Brain pericyte (primary cell): ENCODE measurements around the gene SPATA21.
"Not testable (repeated sequence)": the region's sequence is repeated elsewhere in the genome, so short reads cannot be mapped to it uniquely, and the experiment has no call there.

Experiments
- DNase-seq: peaks from one replicate; pipeline ENCODE4 v3.0.0-alpha.2; 2012; ENCODE audit warnings: low read depth, low spot score

Gene SPATA21

GRCh38 chr1:16385659-16386453 is 51.4 kb downstream of the SPATA21 start:
- no peak for DNase-seq

GRCh38 chr1:16383888-16384287 is 53.3 kb downstream of the SPATA21 start:
- DNase-seq = no peak

DNA sequence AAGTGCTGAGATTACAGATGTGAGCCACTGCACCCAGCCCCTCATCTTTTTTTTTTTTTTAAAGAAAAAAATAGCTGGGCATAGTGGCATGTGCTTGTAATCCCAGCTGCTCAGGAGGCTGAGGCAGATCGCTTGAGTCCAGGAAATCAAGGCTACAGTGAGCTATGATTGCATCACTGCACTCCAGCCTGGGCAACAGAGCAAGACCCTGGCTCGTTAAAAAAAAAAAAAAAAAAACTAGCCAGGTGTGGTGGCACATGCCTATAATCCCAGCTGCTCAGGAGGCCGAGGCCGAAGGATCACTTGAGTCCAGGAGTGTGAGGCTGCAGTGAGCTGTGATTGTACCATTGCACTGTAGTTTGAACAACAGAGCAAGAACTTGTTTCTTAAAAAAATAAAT is 56.4 kb downstream of the SPATA21 start:
- no peak for DNase-seq

GRCh38 chr1:16378443-16378842 is 58.8 kb downstream of the SPATA21 start:
- no peak for DNase-seq

DNA sequence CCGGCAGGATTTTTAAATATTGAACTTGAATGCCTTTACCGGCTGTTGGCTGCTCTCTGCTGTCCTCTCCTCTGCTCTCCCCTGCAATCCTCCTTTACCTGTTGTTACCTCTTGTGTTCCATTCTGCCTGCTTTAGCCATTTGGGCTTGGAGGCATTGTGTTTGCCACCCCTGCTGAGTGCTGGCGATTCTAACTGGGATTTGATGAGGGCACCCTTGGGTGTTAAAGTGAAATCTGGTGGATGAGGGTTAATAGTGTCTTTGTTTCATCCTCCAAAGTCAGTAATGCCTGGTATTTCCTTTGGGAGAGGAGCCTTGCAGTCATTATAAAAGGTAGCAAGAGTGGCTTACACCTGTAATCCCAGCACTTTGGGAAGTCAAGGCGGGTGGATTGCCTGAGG is 60.3 kb downstream of the SPATA21 start:
- no peak for DNase-seq

- DNase-seq = no peak
Observed at GRCh38 chr1:16375521-16376340, 61.5 kb downstream of the SPATA21 start.

DNA sequence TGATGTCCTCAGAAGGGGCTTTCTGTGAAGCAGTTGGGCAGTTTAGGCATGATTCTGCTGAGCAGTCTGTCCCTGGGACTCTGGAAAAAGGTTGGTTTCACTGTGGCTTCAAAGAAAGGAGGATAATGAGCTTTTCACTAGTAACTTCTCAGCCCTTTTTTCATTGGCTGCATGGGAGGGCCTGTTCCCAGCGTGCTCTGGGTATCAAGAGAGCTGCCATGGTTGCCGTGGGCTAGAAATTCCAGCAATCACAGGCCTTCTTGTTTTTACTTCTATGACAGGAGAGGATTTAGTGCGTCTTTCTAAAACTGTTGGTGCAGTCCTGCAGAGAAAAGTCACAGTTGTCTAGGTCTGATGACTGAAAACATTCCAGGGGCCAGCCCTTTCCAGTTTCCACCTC is 63.0 kb downstream of the SPATA21 start:
- no peak for DNase-seq

DNA sequence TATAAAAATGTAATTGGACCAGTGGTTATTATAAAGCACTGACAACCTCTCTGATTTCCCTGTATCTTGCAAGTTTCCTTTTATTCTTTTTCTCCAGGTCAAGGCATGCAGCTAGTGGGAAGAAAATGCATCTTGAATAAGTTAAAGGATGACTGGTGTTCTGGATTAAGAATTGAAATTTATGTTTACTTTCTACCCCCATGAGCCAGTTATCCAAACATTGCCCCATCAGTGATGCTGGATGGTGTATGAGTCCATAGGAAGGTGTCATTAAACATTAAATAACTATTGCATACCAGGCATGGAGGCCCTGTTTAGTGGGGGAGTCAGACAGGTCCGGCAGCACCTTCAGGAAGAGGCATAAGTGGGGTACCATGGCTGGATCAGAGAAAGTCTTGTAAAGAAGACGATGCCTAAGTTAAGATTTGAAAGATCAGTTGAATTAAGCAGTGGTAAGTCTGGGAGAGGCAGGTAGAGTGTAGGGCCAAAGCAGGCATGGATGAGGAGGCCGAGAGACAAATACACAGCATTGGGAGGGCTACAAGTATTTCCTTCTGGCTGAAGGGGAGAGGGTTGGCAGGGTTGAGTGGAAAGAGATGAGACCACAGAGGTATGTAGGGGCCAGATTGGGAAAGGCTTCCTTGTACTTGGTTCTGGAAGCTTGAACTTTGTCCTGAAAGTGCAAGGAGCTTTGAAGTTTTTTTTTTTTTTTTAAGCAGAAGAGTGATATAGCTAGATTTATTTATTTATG is 64.5 kb downstream of the SPATA21 start:
- no peak for DNase-seq

GRCh38 chr1:16371725-16372124 is 65.5 kb downstream of the SPATA21 start:
- DNase-seq = no peak

DNA sequence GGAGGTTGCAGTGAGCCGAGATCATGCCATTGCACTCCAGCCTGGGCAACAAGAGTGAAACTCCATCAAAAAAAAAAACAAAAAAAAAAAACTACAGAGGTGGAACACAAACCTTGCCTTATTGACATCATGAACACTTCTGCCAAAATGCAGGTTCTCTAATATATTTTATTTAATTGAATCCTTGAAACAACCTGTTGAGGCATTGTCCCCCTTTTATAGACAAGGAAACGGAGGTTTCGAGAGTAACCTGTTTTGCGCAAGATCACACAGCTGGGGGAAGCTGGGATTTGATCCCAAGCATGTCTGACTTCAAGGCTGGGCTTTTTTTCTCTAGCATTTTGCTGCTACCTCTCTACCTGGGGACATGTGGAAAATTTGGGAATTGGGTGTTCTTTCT is 67.4 kb downstream of the SPATA21 start:
- DNase-seq = no peak

- DNase-seq = no peak
Observed at GRCh38 chr1:16367968-16368890, 69.0 kb downstream of the SPATA21 start.

- peak; percentile 53 for DNase-seq
Observed at GRCh38 chr1:16367258-16367967, 69.8 kb downstream of the SPATA21 start.

DNA sequence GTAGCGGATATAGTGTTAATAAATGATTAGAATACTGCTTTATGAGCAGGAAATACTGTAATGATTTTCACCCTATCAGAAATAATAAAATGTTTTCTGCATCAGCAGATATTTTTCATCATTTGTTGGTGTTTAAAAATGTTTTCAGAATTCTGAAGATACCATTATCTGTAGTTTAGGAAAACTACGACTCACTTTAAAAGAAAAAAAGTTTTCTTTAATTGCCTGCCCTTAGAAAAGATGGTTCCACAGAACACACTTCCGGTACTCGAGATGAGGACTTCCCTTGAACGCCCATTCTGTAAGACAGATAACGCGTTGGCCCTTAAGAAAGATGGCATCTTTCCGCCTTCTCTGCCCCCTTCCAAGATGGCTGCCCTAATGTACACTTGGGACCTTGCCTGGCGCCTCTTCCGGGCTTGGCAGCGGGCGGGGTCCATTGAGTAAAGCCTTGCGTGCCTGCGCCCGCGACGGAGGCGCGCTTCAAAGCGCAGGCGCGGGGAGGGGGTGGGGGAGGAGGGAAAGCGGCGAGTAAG is 70.4 kb downstream of the SPATA21 start, which contains the start of gene SZRD1:
Gene SZRD1 (plus strand): TSS at position 521 of the 536 bp plus-strand sequence. CDS start 16 bp downstream, outside the sequence.
- peak; percentile 99 for DNase-seq

GRCh38 chr1:16365146-16365498 is 72.1 kb downstream of the SPATA21 start:
- not testable (repeated sequence) for DNase-seq

GRCh38 chr1:16356867-16357266 is 80.4 kb downstream of the SPATA21 start:
- no peak for DNase-seq

GRCh38 chr1:16354619-16355018 is 82.6 kb downstream of the SPATA21 start:
- DNase-seq = no peak

DNA sequence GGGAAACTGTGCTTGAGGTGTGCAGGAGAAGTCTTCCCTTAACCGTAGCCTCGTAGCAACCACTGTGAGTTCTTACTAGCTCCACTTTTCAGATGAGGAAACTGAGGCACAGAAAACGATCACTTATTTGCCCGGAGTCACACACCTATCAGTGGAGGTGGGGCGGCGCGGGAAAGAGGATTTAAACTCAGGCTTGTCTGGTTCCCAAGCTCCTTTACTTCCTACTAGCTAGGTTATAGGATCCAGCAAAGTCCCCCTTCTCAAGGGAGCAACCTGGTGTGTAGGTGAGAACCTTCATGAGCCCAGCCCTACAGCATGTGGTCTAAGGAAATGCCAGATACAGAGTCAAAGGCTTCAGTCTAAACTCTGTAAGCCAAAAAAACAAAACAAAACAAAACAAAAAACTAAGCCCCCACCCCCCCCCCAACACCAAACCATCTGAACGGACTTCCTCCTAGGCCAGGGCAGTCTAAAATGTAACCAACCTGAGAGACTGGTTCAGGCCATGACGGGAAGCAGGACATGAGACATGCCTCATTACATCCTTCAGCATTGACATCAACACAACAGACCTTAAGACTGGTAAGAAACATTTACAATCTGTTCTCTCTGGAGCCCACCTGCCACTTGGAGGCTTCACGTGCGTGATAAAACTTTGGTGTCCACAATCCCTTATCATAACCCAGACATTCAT is 84.2 kb downstream of the SPATA21 start:
- no peak for DNase-seq

- DNase-seq = no peak
Observed at GRCh38 chr1:16351994-16352841, 85.0 kb downstream of the SPATA21 start, which contains the start of gene FBXO42. FBXO42 (minus strand) TSS chr1:16352480; CDS start chr1:16315418, 37,062 bp downstream.
